HEK293T (cell line): ENCODE results near the gene NAT16.

ENCODE experiments used
- CTCF ChIA-PET: fragments of 350-600 bp; formaldehyde crosslinking; extraction: SDS; loops from one replicate; lab custom pipeline; 2021; ENCODE audit warnings: antibody characterized with exemption, inconsistent platforms; lab: Yijun Ruan, JAX
- POLR2A ChIA-PET: fragments of 350-600 bp; formaldehyde crosslinking; extraction: SDS; loops from one replicate; lab custom pipeline; 2020; ENCODE audit warnings: antibody characterized with exemption, inconsistent platforms; lab: Yijun Ruan, JAX
- DNase-seq: peaks from one replicate; pipeline ENCODE4 v3.0.0; 2012; ENCODE audit warnings: mixed read lengths; ENCODE audit errors: extremely low spot score
- ARNT ChIP-seq: fragments of 450-650 bp; IDR thresholded peaks from 2 replicates; pipeline ENCODE4 v1.6.1; 2017; ENCODE audit warnings: mild to moderate bottlenecking
- BHLHE40 ChIP-seq: fragments of 450-650 bp; IDR thresholded peaks from 2 replicates; pipeline ENCODE4 v1.6.1; 2016; ENCODE audit warnings: mild to moderate bottlenecking, moderate library complexity, borderline replicate concordance
- CTBP1 ChIP-seq: fragments of 450-650 bp; IDR thresholded peaks from 2 replicates; pipeline ENCODE4 v1.6.1; 2016; ENCODE audit warnings: borderline replicate concordance
- ELF4 ChIP-seq: fragments of 450-650 bp; IDR thresholded peaks from 2 replicates; pipeline ENCODE4 v1.6.1; 2017; ENCODE audit warnings: antibody characterized with exemption
- FOXA1 ChIP-seq: fragments of 450-650 bp; IDR thresholded peaks from 2 replicates; pipeline ENCODE4 v1.6.1; 2016; ENCODE audit warnings: mild to moderate bottlenecking
- FOXK2 ChIP-seq: fragments of 450-650 bp; IDR thresholded peaks from 2 replicates; pipeline ENCODE4 v1.6.1; 2016; ENCODE audit warnings: mild to moderate bottlenecking
- FOXM1 ChIP-seq: fragments of 450-650 bp; IDR thresholded peaks from 2 replicates; pipeline ENCODE4 v1.6.1; 2017; ENCODE audit warnings: mild to moderate bottlenecking, borderline replicate concordance
- HDGF ChIP-seq: fragments of 450-650 bp; IDR thresholded peaks from 2 replicates; pipeline ENCODE4 v1.6.1; 2017; ENCODE audit warnings: antibody characterized with exemption, borderline replicate concordance
- L3MBTL2 ChIP-seq: fragments of 450-650 bp; conservative IDR thresholded peaks from 2 replicates; pipeline ENCODE4 v1.6.1; 2016; ENCODE audit warnings: mild to moderate bottlenecking
- LEF1 ChIP-seq: fragments of 450-650 bp; IDR thresholded peaks from 2 replicates; pipeline ENCODE4 v1.6.1; 2017; ENCODE audit warnings: mild to moderate bottlenecking, borderline replicate concordance
- NFRKB ChIP-seq: fragments of 450-650 bp; IDR thresholded peaks from 2 replicates; pipeline ENCODE4 v1.6.1; 2016; ENCODE audit warnings: mild to moderate bottlenecking, moderate library complexity
- SP1 ChIP-seq: fragments of 450-650 bp; IDR thresholded peaks from 2 replicates; pipeline ENCODE4 v1.6.1; 2017
- SUZ12 ChIP-seq: fragments of 450-650 bp; IDR thresholded peaks from 2 replicates; pipeline ENCODE4 v1.6.1; 2016; ENCODE audit warnings: mild to moderate bottlenecking
- TARDBP ChIP-seq: fragments of 450-650 bp; IDR thresholded peaks from 2 replicates; pipeline ENCODE4 v1.6.1; 2016
- ZNF384 ChIP-seq: fragments of 450-650 bp; IDR thresholded peaks from 2 replicates; pipeline ENCODE4 v1.6.1; 2016
- TF ChIP-seq, protein P1 (sequence below): fragments of 450-650 bp; IDR thresholded peaks from 2 replicates; pipeline ENCODE4 v1.6.1; 2016

NAT16 gene

DNA sequence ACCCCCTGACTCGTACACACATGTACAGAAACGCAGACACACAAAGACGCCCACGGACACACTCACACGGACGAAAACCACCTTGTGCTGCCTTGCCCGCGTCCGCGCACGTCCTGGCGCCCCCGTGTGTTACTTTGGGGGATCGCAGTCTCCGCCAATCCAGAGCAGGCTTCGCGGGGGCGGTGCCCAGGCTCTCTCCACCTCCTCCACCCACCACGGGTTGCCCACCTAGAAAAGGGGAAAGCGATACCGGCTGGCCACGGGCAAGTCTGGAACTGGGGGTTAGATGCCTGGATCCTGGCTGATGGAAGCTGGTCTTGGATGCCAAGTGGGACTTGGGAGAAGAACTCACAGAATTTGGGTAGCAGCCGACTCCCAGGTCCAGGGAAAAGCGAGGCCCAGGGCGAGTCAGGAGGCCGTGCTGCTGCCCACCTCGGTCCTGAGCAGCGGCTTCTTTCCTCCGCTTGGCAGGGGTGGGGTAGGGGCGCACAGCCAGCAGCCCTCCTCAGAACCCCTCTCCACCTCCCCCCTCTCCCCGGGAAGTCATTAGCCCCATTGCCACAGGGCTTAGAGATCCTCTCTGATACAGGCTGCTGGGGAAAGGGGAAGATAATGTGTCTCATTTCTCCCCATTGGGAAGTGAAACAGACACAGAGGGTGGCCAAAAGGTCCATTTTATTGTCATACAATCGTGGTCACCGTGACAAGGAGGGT is 10.1 kb downstream of the NAT16 start:
- DNase-seq: peak; percentile 70
- ChIA-PET POLR2A (interaction anchor here (0.9 kb wide), 1 partner anchor 12 kb away, joined by 3 read pairs; no protein-coding TSS in a partner anchor), CTCF (interaction anchor here (0.6 to 1.6 kb wide), 3 partner anchors 14 to 1128 kb away, joined by 4 to 11 read pairs (median 5); no protein-coding TSS in a partner anchor)
- TF ChIP-seq SUZ12: no peak
- no peak for TF ChIP-seq ARNT
- TF ChIP-seq NFRKB: no peak
- TF ChIP-seq BHLHE40: no peak
- no peak for TF ChIP-seq FOXK2
- no peak for TF ChIP-seq TARDBP
- TF ChIP-seq FOXA1: no peak
- TF ChIP-seq, protein P1, sequence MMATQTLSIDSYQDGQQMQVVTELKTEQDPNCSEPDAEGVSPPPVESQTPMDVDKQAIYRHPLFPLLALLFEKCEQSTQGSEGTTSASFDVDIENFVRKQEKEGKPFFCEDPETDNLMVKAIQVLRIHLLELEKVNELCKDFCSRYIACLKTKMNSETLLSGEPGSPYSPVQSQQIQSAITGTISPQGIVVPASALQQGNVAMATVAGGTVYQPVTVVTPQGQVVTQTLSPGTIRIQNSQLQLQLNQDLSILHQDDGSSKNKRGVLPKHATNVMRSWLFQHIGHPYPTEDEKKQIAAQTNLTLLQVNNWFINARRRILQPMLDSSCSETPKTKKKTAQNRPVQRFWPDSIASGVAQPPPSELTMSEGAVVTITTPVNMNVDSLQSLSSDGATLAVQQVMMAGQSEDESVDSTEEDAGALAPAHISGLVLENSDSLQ: no peak
- TF ChIP-seq ELF4: no peak
- TF ChIP-seq FOXM1: no peak
- TF ChIP-seq HDGF: no peak
- TF ChIP-seq L3MBTL2: no peak
- TF ChIP-seq SP1: no peak
- no peak for TF ChIP-seq ZNF384
- TF ChIP-seq CTBP1: no peak
- TF ChIP-seq LEF1: no peak

DNA sequence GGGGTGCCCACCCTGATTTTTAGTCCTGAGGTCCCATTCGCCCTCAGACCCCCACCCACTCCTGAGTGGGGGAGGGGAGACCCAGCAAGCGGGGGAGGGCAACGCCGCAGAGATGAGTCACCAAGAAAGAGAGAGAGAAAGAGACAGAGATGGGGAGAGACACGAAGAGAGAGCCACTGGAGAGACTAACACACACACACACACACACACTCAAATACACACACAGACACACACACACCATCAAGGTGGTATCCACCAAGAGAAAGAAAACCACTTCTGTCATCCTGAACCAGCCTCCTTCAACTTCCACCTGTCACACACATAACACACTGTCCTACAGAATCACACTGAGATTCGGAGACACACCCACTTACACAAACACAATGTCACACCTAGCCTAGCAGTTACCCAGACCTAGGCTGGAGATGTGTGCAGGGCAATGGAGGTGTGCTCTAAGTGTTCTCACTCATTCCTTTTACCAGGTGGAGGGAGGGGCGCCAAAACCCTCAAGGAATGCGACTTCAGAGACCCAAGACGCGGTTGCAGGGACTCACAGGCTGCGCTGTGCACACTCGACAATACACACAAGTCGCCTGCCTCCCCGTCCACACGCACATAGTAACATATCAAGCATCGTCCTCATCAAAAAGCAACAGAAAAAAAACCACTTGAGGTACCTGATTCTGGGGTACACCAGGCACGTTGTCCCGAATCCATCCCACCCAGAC is 10.8 kb downstream of the NAT16 start:
- ChIA-PET CTCF (interaction anchor here (0.6 to 1.8 kb wide), 2 partner anchors 25 to 324 kb away, joined by 3 to 8 read pairs; no protein-coding TSS in a partner anchor), POLR2A (interaction anchor here (1.1 kb wide), 1 partner anchor 281 kb away, joined by 4 read pairs; no protein-coding TSS in a partner anchor)
- no peak for DNase-seq
- TF ChIP-seq ARNT (no peak), FOXA1 (no peak)

DNA sequence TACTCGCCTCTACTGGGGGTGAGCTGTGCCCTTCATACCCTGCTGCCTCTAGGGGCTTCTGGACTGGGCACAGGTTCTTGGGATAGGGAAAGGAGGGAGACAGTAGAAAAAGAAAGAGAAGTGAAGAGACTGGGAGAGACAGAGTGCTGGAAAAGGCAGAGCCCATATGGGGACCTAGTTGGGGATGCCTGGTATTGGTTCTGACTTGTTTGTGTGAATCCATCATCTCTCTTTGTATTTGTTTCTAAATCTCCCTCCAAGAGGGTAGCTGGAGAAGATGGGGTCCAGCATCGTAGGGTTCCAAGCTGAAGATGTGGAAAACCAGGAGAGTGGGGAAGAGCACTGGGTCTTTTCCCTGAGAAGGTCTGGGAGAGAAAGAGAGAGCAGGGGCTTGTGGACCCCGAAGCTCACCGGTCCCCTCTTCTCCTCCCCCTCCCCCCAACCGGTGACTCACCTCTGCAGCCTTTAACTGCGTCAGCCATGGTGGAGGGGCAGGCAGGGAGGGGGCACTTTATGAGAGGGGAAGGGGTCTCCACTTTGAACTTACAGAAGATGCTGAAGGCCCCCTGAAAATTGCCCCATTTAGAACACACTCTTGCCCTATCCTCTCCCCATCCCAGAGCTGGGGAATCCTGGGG is 11.6 kb downstream of the NAT16 start:
- ChIA-PET POLR2A (interaction anchor here (1.1 kb wide), 1 partner anchor 280 kb away, joined by 4 read pairs; no protein-coding TSS in a partner anchor), CTCF (interaction anchor here (0.6 to 1.8 kb wide), 3 partner anchors 11 to 325 kb away, joined by 3 to 8 read pairs (median 5); no protein-coding TSS in a partner anchor)
- no peak for DNase-seq
- no peak for TF ChIP-seq TARDBP
- no peak for TF ChIP-seq FOXM1
- no peak for TF ChIP-seq L3MBTL2

DNA sequence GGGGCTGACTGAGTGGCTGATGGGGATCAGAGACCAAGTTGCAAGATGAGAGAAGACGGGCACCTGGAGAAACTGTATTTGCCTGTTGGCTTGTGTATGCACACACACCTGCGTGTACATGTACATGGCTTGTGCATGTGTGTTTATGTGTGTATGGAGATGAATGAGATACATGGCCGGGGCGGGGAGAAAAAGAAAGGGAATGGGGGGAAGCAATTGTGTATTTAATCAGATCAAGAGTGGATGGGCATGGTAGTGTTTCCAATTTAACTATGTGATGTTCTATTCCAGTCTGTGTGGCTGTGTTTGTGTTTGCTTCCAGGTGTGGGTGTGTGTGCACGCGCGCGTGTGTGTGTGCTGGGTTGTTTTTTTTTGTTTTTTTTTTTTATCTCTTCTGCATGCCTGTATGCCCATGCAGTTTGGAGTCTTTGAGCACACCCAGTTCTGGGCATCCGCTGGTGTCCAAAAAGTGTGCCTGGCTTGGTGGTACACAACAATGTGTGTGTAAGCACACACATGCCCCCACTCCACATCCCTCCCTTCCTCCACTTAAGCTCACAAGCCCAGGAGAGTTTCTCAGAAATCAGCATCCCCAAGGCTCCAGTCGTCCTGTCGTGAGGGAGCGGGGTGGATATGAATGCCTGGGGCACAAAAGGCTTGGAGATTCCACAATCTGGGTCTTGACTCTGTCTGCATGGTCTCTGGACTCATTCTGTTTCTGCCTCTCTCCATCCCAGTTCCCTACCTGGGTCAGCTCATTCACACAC is 12.3 kb downstream of the NAT16 start:
- ChIA-PET POLR2A (interaction anchor here (1.1 kb wide), 1 partner anchor 279 kb away, joined by 4 read pairs; no protein-coding TSS in a partner anchor), CTCF (interaction anchor here (0.7 to 1.8 kb wide), 2 partner anchors 10 to 24 kb away, joined by 5 to 8 read pairs; no protein-coding TSS in a partner anchor)
- DNase-seq: no peak
- TF ChIP-seq TARDBP: no peak
- TF ChIP-seq LEF1: no peak
- TF ChIP-seq NFRKB: no peak
- no peak for TF ChIP-seq ARNT
- no peak for TF ChIP-seq HDGF
- TF ChIP-seq ZNF384: no peak
- no peak for TF ChIP-seq CTBP1
- TF ChIP-seq FOXA1: no peak
- TF ChIP-seq ELF4: no peak
- TF ChIP-seq FOXM1: no peak
- TF ChIP-seq SP1: no peak
- TF ChIP-seq, protein P1: no peak

- CTCF ChIA-PET: no interaction called here
- POLR2A ChIA-PET: no interaction called here
- no peak for DNase-seq
- TF ChIP-seq SUZ12 (no peak), SP1 (no peak), ARNT (no peak), ELF4 (no peak), FOXA1 (no peak)
Observed at GRCh38 chr7:101166909-101167644, 13.0 kb downstream of the NAT16 start.

- TF ChIP-seq TARDBP (no peak), FOXM1 (no peak), ELF4 (no peak)
- TF ChIP-seq, protein P1: no peak
- ChIA-PET POLR2A (no interaction called here), CTCF (interaction anchor here (1.1 kb wide), 1 partner anchor 116 kb away, joined by 3 read pairs; no protein-coding TSS in a partner anchor)
- DNase-seq: no peak
Observed at GRCh38 chr7:101166648-101166908, 13.5 kb downstream of the NAT16 start.
